GM19463 (cell line): ENCODE results near the gene AMPD2.

Experiments
- ATAC-seq: cut with Tn5 transposase; IDR thresholded peaks from one replicate; pipeline ENCODE4 v1.9.1; 2021; ENCODE audit warnings: mild to moderate bottlenecking, moderate library complexity; ENCODE audit not compliant: unreplicated experiment

AMPD2 gene

GRCh38 chr1:109616391-109616790 is 3.2 kb upstream of the AMPD2 start:
- no peak for ATAC-seq

GRCh38 chr1:109617291-109617801 is 2.3 kb upstream of the AMPD2 start:
- no peak for ATAC-seq

GRCh38 chr1:109618661-109619575 is 719 bp upstream of the AMPD2 start:
- no peak for ATAC-seq

DNA sequence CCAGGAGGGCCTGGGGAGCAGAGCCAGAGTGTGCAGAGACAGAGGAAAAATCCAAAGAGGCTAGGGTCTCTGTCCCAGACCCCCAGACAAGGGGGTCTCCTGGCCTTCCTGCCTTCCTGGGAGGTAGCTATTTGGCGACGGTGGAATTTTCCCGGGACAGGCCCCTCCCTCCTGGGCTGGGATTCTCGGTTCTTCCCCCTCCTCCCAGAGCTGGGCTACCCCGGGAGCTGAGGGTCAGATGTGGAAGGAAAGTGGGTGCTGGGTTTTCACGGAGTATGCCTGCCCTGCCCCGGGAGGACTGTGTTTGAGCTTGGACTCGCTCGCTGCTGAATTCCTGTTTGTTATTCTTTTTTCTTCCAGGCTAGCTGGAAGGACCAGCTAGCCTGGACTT is 759 bp downstream of the AMPD2 start:
- ATAC-seq, result no peak

GRCh38 chr1:109620841-109621286 is 1.2 kb downstream of the AMPD2 start:
- peak; percentile 82 for ATAC-seq

DNA sequence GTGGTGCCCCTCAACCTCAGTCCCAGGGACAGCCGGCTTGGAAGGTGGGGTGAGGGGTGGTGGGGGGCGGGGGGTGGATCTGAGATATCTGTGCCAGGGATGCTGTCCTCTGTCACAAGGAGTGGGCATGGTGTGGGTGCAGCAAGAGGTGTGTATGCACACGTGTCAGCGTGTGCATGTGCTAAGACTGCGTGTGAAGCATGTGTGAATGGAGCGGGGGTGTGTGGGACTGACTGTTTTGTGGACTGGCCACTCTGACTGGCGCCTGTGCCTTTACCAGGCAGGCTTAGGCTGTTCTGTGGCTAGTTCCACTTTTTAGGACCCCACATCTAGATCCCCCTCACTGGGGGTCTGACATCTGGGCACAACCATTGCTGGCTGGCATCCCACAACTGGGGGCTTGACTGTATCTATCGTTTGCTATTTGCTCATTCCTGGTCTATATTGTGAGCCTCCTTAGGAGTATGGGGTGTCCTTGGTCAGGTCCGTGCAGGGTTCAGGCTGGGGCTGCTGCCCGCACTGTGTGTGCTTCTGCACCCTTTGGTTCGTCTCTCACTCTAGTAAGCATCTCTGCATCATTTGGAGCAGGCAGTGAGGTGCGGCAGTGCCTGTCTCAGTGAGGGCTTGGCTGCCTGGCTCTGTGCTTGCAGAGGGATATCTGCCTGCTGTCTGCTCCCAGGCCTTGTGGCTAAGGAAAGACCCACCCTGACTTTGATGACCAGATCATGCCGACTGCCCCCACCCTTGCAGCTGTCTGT is 1.9 kb downstream of the AMPD2 start:
- ATAC-seq, result no peak

GRCh38 chr1:109622137-109622892 is 2.7 kb downstream of the AMPD2 start:
- ATAC-seq, result no peak

GRCh38 chr1:109622895-109623294 is 3.3 kb downstream of the AMPD2 start:
- no peak for ATAC-seq

GRCh38 chr1:109623601-109624161 is 4.0 kb downstream of the AMPD2 start:
- no peak for ATAC-seq

GRCh38 chr1:109624201-109625010 is 4.8 kb downstream of the AMPD2 start:
- no peak for ATAC-seq

- ATAC-seq, result no peak
Observed at GRCh38 chr1:109625176-109625575, 5.5 kb downstream of the AMPD2 start.

GRCh38 chr1:109625601-109626560 is 6.2 kb downstream of the AMPD2 start:
- ATAC-seq, result no peak

GRCh38 chr1:109626682-109627408 is 7.2 kb downstream of the AMPD2 start:
- ATAC-seq, result no peak

- no peak for ATAC-seq
Observed at GRCh38 chr1:109627692-109628399, 8.2 kb downstream of the AMPD2 start.

GRCh38 chr1:109628540-109629321 is 9.1 kb downstream of the AMPD2 start:
- no peak for ATAC-seq

DNA sequence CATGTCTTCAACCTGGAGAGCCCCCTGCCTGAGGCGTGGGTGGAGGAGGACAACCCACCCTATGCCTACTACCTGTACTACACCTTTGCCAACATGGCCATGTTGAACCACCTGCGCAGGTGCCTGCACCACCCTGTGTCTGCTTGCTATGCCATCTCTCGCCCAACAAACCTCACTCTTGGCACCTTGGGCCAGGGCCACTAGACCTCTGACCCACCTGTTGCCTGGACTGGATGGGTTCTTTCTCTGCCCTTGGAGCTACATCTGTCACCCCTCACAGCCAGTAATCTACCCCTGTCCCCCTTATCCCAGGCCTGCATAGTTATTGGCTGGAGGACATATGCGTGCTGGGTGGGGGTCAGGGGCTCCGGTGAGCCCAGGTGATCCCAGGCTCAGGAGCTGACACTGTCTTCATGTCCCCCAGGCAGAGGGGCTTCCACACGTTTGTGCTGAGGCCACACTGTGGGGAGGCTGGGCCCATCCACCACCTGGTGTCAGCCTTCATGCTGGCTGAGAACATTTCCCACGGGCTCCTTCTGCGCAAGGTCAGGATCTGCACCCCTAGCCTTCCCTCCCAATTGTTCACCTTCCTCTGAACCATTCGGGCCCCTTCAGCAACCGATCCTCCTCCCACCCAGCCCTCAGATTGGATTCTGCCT is 9.9 kb downstream of the AMPD2 start:
- no peak for ATAC-seq
